GM12878 (cell line): Measurements from ENCODE around the gene KYAT1. TPM values are rescaled to one million over a fixed set of nuclear protein-coding genes. Genes with fewer than 3 reads are reported as not detected.

Source experiments
- ATAC-seq: fragments of 200-7000 bp; cut with Tn5 transposase; 3 replicates; pipeline ENCODE4 v1.9.1; 2020; ENCODE audit warnings: mild to moderate bottlenecking, moderate library complexity
- BruUV-seq: library from RNA; stranded (reverse); fragments of 400-500 nt; replicated peaks from 2 replicates; lab custom pipeline; 2021; lab: Mats Ljungman, UMichigan
- CTCF ChIA-PET: fragments of 300-600 bp; sonication (Branson Sonifier 250); formaldehyde crosslinking; extraction: SDS; loops from one replicate; lab custom pipeline; 2021; ENCODE audit warnings: inconsistent platforms; lab: Yijun Ruan, JAX
- POLR2A ChIA-PET: fragments of 350-600 bp; formaldehyde crosslinking; extraction: SDS; loops from one replicate; lab custom pipeline; 2021; ENCODE audit warnings: inconsistent platforms; lab: Charles Lee
- RAD21 ChIA-PET: fragments of 300-600 bp; sonication (Branson Sonifier 250); formaldehyde crosslinking; loops from one replicate; lab custom pipeline; 2023; ENCODE audit warnings: antibody characterized with exemption; ENCODE audit not compliant: unreplicated experiment; lab: Charles Lee
- SMC1A ChIA-PET: fragments of 300-600 bp; sonication (Branson Sonifier 250); formaldehyde crosslinking; loops from one replicate; lab custom pipeline; 2023; ENCODE audit not compliant: unreplicated experiment, uncharacterized antibody; lab: Charles Lee
- DNase-seq: peaks from one replicate; pipeline ENCODE4 v3.0.0-alpha.2; 2011; ENCODE audit warnings: low read depth, low spot score
- FAIRE-seq: peaks from 3 replicates; lab custom pipeline; 2011; peaks lifted over from hg19 to GRCh38; lab: Jason Lieb, UNC
- H2AFZ ChIP-seq: 2 replicates; pipeline ENCODE4 v1.6.0; 2011; ENCODE audit warnings: low read depth, low read length, control low read depth; ENCODE audit not compliant: control insufficient read depth
- H3K27ac ChIP-seq: 2 replicates; pipeline ENCODE4 v1.5.1; 2011; ENCODE audit warnings: control low read depth; ENCODE audit not compliant: control insufficient read depth, insufficient read depth
- H3K27me3 ChIP-seq, 2 experiments: replicated peaks in 1 of 2; 2 replicates each; pipeline versions ENCODE4 v1.6.0 to v1.6.1; 2011; ENCODE audit warnings: low read length in 1 of 2; ENCODE audit not compliant: control insufficient read depth in 2 of 2, insufficient read depth in 2 of 2
- H3K36me3 ChIP-seq, 2 experiments: 2 replicates each; pipeline ENCODE4 v1.5.1; 2011; ENCODE audit warnings: low read length in 1 of 2; ENCODE audit not compliant: control insufficient read depth in 2 of 2, insufficient read depth in 2 of 2
- H3K4me1 ChIP-seq: 2 replicates; pipeline ENCODE4 v1.6.1; 2011; ENCODE audit warnings: mild to moderate bottlenecking, low read length, moderate library complexity, mixed read lengths; ENCODE audit not compliant: control insufficient read depth, insufficient read depth
- H3K4me2 ChIP-seq: 2 replicates; pipeline ENCODE4 v1.6.0; 2011; ENCODE audit warnings: control low read depth; ENCODE audit not compliant: control insufficient read depth, insufficient read depth
- H3K4me3 ChIP-seq: fragments of 200-600 bp; sonication (generic); 2 replicates; pipeline ENCODE4 v1.5.1; 2016
- H3K79me2 ChIP-seq: 2 replicates; pipeline ENCODE4 v1.6.0; 2011; ENCODE audit warnings: low read length; ENCODE audit not compliant: control insufficient read depth, insufficient read depth
- H3K9ac ChIP-seq: 2 replicates; pipeline ENCODE4 v1.8.0; 2011; ENCODE audit warnings: low read length, control low read depth, mixed read lengths; ENCODE audit not compliant: control insufficient read depth, insufficient read depth
- H3K9me3 ChIP-seq: replicated peaks from 3 replicates; pipeline ENCODE4 v1.5.1; 2011; ENCODE audit warnings: mild to moderate bottlenecking, low read length; ENCODE audit not compliant: control insufficient read depth, insufficient read depth
- H4K20me1 ChIP-seq: 2 replicates; pipeline ENCODE4 v1.6.0; 2011; ENCODE audit not compliant: control insufficient read depth, insufficient read depth
- ATF2 ChIP-seq: IDR thresholded peaks from 2 replicates; pipeline ENCODE4 v1.6.1; 2012; ENCODE audit warnings: low read length, inconsistent platforms
- BHLHE40 ChIP-seq, 2 experiments: fragments of 450-650 bp in 1 of 2; IDR thresholded peaks; 2 replicates each; pipeline ENCODE4 v1.6.1; 2011 to 2017; ENCODE audit warnings: low read depth in 2 of 2, borderline replicate concordance in 1 of 2, improper control_type of control experiment in 1 of 2, low read length in 1 of 2, mild to moderate bottlenecking in 1 of 2
- BMI1 ChIP-seq: fragments of 450-650 bp; IDR thresholded peaks from 2 replicates; pipeline ENCODE4 v1.6.1; 2016; ENCODE audit warnings: mild to moderate bottlenecking, moderate library complexity, borderline replicate concordance
- CUX1 ChIP-seq: IDR thresholded peaks from 2 replicates; pipeline ENCODE4 v1.6.1; 2012; ENCODE audit warnings: improper control_type of control experiment, low read depth, low read length; ENCODE audit not compliant: insufficient replicate concordance
- EP300 ChIP-seq, 2 experiments: fragments of 150-350 bp in 1 of 2; IDR thresholded peaks; 2 replicates each; pipeline ENCODE4 v1.6.1; 2011 to 2012; ENCODE audit warnings: low read depth in 2 of 2, low read length in 2 of 2, borderline replicate concordance in 1 of 2, improper control_type of control experiment in 1 of 2, inconsistent platforms in 1 of 2; ENCODE audit not compliant: control insufficient read depth in 1 of 2
- KLF5 ChIP-seq: fragments of 450-650 bp; IDR thresholded peaks from 2 replicates; pipeline ENCODE4 v1.6.1; 2014; ENCODE audit warnings: mild to moderate bottlenecking; ENCODE audit not compliant: partially characterized antibody
- MTA3 ChIP-seq: IDR thresholded peaks from 2 replicates; pipeline ENCODE4 v1.6.1; 2012; ENCODE audit warnings: low read length, inconsistent platforms, borderline replicate concordance
- RBBP5 ChIP-seq: fragments of 200-600 bp; sonication (generic); conservative IDR thresholded peaks from 2 replicates; pipeline ENCODE4 v1.6.1; 2016
- SKIL ChIP-seq: fragments of 450-650 bp; IDR thresholded peaks from 2 replicates; pipeline ENCODE4 v1.6.1; 2017; ENCODE audit warnings: mild to moderate bottlenecking, low read depth, inconsistent platforms; ENCODE audit not compliant: poor library complexity, severe bottlenecking
- SUPT20H ChIP-seq: IDR thresholded peaks from 2 replicates; pipeline ENCODE4 v1.6.1; 2011; ENCODE audit warnings: low read depth, mild to moderate bottlenecking, low read length, moderate library complexity, borderline replicate concordance; ENCODE audit not compliant: control insufficient read depth
- ZSCAN29 ChIP-seq: fragments of 450-650 bp; IDR thresholded peaks from 2 replicates; pipeline ENCODE4 v1.6.1; 2017; ENCODE audit warnings: mild to moderate bottlenecking, moderate library complexity
- WGBS: methylation state at CpG from one replicate; pipeline ENCODE4 v1.1.6; 2016; ENCODE audit warnings: low lambda C conversion rate; ENCODE audit not compliant: insufficient replicate concordance, insufficient coverage; ENCODE audit errors: missing lambda C conversion rate; 5-methylcytosine and 5-hydroxymethylcytosine counted together
- in situ Hi-C: fragments of 300-500 bp; cut with MboI; formaldehyde crosslinking; loops from 9 replicates; pipeline ENCODE4 v1.14.3; 2018; ENCODE audit warnings: mixed read lengths
- intact Hi-C: fragments of 100-400 bp; cut with micrococcal nuclease; formaldehyde crosslinking; loops from one replicate; pipeline ENCODE4 v1.14.2; 2022; ENCODE audit not compliant: unreplicated experiment
- polyA plus RNA-seq, 11 experiments: library from polyadenylated mRNA; depleted of rRNA in 4 of 11; unstranded in 6 of 11; stranded (reverse) in 5 of 11; fragments of >200 nt; fragmentation: Nextera tagmentation in 4 of 11; fragmentation: Illumina TruSeq in 1 of 11; extraction: Ambion mirVana in 4 of 11; extraction: Trizol in 1 of 11; gene quantifications; 1 replicate in 1 of 11; 2 replicates in 10 of 11; pipeline versions ENCODE4 v1.2.1 to v1.2.3, GENCODE V29; 2011 to 2016; ENCODE audit warnings: inconsistent platforms in 2 of 11, missing spikeins in 2 of 11, low read depth in 1 of 11
- total RNA-seq, 4 experiments: library from RNA; depleted of rRNA in 3 of 4; stranded (reverse); fragments of >200 nt in 3 of 4; fragmentation: Illumina TruSeq in 1 of 4; extraction: Trizol in 1 of 4; gene quantifications; 2 replicates each; pipeline versions ENCODE4 v1.2.1 to v1.2.3, GENCODE V29; 2013 to 2021

The KYAT1 gene
- total and polyA plus RNA-seq, 10 of the 15 experiments (the other 5 are each of a cell fraction or from before 2014, with no cell fraction given), result 5.8 to 15.7 (median 11.4) TPM

- TF ChIP-seq EP300 (IDR thresholded peaks at IDR 0.05; ENCODE audit: borderline replicate concordance in 1 of 2, control insufficient read depth in 1 of 2, low read depth in 2 of 2, low read length in 2 of 2), result peak in 1 of 2 experiments; percentile 31; a peak in 1 of 4 replicates
Observed at GRCh38 chr9:128786681-128787601, 94.8 kb downstream of the KYAT1 start, which contains the start of gene TBC1D13 (continued).

GRCh38 chr9:128785427-128785826 lies 96.3 kb downstream of the KYAT1 start:
- SMC1A ChIA-PET, result no interaction called here
- intact Hi-C loops (no loop called here), in situ Hi-C loops (no loop called here)
- H3K36me3 ChIP-seq, result no peaks in the 10 kb centered on the region
- RAD21 ChIA-PET, result no interaction called here
- H2AFZ ChIP-seq, result no peak overlapping the region
- no peak overlapping the region for H3K4me3 ChIP-seq
- no peak for FAIRE-seq
- H3K27me3 ChIP-seq, result no peaks in the 10 kb centered on the region
- no peak overlapping the region for H3K9ac ChIP-seq
- H3K4me1 ChIP-seq, result peaks cover 17% of the 10 kb centered on the region
- H3K27ac ChIP-seq, result no peak overlapping the region
- H3K4me2 ChIP-seq, result no peak overlapping the region
- no peak for DNase-seq
- CTCF ChIA-PET, result interaction anchor here (0.6 to 1.1 kb wide), 4 partner anchors 10 to 44 kb away, joined by 3 to 7 read pairs (median 4); partner anchors contain the start of gene SPOUT1
- BruUV-seq, result no TSS peak
- no peak for ATAC-seq
- peaks cover 19% of the 10 kb centered on the region for H3K79me2 ChIP-seq
- peaks cover 6% of the 10 kb centered on the region; the same call in 2 of the 3 replicates for H3K9me3 ChIP-seq
- 81% methylated on average over 6 of the region's 6 CpGs for WGBS
- POLR2A ChIA-PET, result interaction anchor here (0.6 to 1.1 kb wide), 4 partner anchors 13 to 163 kb away, joined by 3 to 6 read pairs (median 4); no protein-coding TSS in a partner anchor
- no peaks in the 10 kb centered on the region for H4K20me1 ChIP-seq
- TF ChIP-seq CUX1, result no peak
- TF ChIP-seq MTA3, result no peak
- no peak for TF ChIP-seq RBBP5
- TF ChIP-seq SUPT20H, result no peak
- no peak for TF ChIP-seq BHLHE40 (IDR thresholded peaks at IDR 0.05; ENCODE audit: borderline replicate concordance in 1 of 2, low read depth in 2 of 2, low read length in 1 of 2)
- TF ChIP-seq KLF5, result no peak
- TF ChIP-seq ATF2, result no peak
- no peak for TF ChIP-seq SKIL
- no peak for TF ChIP-seq BMI1
- TF ChIP-seq ZSCAN29, result no peak
